HG02642 (cell line): Measurements from ENCODE around the gene GLB1L3.
A peak's percentile ranks its signal among the peaks of the same experiment; 100 is the strongest.
"Not testable (repeated sequence)": the region's sequence is repeated elsewhere in the genome, so short reads cannot be mapped to it uniquely, and the experiment has no call there.

Experiments used
- ATAC-seq: cut with Tn5 transposase; IDR thresholded peaks from one replicate; pipeline ENCODE4 v1.9.1; 2021; ENCODE audit warnings: mild to moderate bottlenecking; ENCODE audit not compliant: unreplicated experiment, poor library complexity

The GLB1L3 gene

GRCh38 chr11:134250246-134250645, 25.9 kb upstream of the GLB1L3 start:
- ATAC-seq = no peak

DNA sequence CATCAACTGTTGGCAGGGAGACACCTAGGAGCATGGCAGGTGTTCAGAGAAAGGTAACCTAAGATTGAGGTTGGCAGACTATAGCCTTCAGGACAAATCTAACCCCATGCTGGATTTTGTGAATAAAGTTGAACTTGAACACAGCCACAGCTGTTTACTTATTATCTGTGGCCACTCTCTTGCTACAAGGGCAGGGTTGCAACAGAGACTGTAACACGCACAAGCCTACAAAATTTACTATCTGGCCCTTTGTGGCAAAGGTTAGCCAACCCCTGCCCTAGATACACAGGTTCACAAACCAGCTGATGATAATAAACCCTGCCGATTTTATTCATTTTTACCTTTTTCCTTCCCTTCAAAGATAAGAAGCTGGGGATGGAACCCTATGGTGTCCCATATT, 25.5 kb upstream of the GLB1L3 start:
- ATAC-seq = no peak

DNA sequence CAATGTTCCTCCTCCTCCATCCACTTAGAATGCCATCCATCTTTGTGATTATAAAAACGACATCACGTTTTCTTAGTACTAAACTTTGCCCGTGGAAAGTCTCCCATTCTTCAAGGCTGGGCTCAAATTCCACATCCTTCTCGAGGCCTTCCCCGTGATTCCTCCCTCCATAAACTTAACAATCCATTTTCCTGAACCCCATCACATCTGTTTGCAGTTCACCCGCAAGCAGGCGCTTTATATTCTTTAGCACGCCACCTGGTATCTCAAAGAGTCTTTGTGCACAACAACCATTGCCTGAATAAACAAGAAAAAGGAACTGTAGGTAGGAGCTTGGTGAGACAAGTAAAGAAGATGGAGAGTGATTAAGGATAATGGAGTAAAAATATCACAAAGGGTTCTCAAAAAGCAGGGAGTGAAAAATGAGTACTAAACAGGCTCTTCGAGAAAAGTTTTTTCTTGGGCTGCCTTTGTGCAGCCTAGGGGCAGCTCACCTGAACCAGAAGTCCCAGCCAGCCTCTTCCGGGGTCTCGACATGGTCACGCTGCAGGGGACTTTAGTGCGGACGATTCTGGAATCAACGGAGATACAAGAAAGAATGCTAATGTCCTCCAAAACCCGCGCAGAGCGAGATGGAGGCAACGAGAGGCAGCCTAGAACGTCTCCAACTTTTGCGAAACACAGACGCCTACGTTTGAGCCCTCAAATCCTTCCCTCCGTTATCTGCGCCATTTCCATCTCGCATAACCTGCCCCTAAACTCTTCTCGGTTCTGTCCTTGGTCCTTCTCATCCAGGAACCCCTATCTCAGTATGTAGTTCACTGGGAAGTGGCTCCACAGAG, 23.6 kb upstream of the GLB1L3 start:
- peak; percentile 30 for ATAC-seq

DNA sequence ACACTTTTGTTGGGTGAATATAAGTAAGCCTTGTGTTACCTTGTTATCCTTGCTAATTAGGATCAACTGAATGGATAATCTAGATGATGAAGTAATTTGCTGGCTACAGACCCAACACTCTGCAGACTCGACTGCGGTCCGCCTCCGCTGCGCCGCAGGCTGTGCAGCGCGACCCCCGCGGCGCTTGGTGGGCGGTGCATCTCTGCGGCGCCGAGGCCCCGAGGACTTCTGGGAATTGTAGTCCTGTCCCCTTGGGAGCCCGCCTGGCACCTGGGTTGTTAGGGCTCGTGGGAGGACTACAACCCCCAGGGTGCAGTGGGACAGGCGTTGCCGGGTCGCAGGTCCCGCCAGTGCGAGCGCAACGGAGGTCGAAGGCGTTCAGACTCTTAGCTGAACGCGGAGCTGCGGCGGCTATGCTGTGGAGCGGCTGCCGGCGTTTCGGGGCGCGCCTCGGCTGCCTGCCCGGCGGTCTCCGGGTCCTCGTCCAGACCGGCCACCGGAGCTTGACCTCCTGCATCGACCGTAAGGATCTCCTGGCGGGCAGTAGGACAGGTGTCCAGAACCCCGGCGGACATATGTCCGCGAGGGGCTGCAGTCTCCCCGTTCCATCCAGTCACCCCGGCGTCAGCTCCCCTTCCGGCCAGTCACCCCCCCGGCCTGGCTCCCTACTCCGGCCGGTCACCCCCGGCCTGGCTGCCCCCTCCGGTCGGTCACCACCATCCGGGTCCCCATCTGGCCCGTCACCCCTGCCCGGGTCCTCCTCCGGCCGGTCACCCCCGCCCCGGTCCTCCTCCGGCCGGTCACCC, 22.8 kb upstream of the GLB1L3 start, which contains the start of the genes ACAD8 and THYN1:
ACAD8 (plus strand) TSS at position 381 of the 806 bp plus-strand sequence; CDS start at position 414, 33 bp downstream.
THYN1 (minus strand) TSS at position 165 of the 806 bp plus-strand sequence. CDS start 470 bp downstream, outside the sequence.
- ATAC-seq = peak; percentile 99

DNA sequence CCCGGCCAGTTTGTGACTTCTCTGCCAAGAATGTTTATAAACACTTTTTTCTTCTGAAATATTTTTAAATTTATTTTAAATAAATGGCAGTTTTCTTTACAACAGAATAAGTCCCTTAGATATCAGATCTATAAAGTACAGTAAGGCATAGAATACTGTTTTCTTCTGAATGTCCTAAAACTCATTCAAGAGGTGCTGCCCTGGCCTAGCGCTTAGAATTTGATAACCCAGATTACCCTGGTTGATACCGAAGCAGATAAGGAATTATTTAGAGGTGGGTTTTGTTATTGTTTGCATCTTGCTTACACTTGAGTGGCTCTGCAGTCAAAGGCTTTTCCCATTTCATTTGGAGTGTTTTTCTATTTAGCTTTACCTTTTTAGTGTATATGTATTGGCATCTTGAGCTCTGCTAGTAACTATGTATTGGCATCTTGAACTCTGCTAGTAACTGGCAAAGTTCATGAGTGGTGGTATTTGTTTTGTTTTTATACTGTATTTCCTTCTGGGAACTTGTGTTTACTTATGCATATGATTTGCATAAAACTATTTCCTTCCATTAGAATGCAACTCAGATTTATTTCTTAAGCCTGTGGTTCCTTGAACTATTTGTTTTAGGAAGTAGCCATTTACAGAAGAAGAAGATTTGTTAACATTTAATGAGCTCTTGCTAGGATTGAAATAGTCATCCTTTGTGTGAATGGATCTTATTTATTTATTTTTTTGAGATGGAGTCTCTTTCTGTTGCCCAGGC, 21.6 kb upstream of the GLB1L3 start:
- no peak for ATAC-seq

DNA sequence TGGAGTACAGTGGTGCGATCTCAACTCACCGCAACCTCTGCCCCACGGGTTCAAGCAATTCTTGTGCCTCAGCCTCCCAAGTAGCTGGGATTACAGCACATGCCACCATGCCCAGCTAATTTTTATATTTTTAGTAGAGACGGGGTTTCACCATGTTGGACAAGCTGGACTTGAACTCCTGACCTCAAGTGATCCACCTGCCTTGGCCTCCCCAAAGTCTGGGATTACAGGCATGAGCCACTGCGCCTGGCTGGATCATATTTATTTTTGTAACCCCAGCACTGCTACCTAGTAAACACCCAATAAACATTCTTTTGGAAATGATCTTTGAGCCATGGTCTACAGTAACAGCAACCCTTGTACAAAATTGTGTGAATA, 21.0 kb upstream of the GLB1L3 start:
- ATAC-seq = not testable (repeated sequence)

DNA sequence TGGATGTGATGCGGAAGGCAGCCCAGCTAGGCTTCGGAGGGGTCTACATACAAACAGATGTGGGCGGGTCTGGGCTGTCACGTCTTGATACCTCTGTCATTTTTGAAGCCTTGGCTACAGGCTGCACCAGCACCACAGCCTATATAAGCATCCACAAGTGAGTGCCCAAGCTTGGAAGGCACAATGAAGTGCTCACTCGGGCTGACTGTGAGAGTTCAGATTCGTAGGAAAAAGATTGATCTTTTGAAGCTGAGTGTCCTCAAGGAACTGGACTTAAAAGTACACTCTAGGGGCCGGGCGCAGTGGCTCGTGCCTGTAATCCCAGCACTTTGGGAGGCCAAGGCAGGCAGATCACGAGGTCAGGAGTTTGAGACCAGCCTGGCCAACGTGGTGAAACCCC, 19.1 kb upstream of the GLB1L3 start:
- no peak for ATAC-seq

- ATAC-seq = no peak
Measured at GRCh38 chr11:134258577-134258976, 17.6 kb upstream of the GLB1L3 start.

GRCh38 chr11:134260503-134260902, 15.7 kb upstream of the GLB1L3 start:
- no peak for ATAC-seq

- no peak for ATAC-seq
Measured at GRCh38 chr11:134260983-134261382, 15.2 kb upstream of the GLB1L3 start.

- no peak for ATAC-seq
Measured at GRCh38 chr11:134261626-134262488, 14.3 kb upstream of the GLB1L3 start.

DNA sequence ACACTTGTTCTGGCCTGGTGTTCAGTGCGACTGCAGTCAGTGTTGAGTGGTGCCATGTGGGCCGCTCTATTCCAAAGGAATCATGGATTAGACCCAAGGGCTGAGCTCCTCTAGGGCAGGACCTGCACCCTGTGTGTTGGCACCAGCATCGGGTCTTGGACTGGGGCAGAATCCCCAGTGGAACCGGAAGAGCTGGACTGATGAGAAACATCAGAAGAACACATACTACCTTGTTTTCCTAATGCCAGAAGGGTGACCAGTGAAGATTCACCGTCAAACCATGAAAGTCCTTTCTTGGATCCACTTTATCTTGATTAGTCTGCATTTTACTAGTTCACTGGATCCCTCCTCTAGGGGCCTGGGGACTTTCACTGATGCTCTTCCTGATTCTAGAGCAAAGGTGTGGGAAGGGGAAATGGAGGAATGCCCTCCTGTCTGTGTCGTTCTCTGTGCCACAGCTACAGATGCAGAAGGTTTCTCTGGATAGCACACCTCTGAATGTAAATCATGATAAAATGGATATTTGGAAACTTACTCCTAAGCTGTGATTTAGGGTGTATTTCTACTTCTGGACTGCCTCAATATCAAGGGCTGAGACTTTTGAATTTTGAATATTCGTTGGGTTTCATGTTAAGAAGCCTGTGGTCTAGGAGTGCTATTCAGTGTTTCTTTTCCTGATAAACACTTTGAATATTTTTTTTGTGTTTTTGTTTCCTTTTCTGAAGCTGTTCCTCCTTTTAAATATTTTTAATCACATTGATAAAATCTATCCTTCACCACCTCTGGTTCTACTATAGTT, 11.0 kb upstream of the GLB1L3 start:
- no peak for ATAC-seq

GRCh38 chr11:134266440-134266839, 9.7 kb upstream of the GLB1L3 start:
- no peak for ATAC-seq

DNA sequence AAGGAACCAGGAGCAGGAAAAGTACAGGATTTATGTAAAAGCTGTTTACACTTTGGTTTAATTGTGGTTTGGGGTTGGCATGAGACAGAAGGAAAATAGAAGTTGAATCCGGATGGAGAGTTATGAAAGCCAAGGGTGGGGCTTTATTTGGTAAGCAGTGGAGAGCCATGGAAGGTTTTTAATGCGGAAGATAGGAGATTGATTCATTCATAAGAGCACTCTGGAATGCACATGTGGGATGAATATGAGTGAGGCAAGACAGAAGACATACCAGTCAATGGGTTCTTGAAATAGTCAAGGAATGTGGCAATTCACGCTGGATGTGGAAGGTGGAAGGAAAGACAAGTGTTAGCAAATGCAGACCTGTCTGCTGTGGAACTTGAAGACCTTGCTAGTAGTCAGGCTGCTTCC, 9.3 kb upstream of the GLB1L3 start:
- ATAC-seq = no peak

DNA sequence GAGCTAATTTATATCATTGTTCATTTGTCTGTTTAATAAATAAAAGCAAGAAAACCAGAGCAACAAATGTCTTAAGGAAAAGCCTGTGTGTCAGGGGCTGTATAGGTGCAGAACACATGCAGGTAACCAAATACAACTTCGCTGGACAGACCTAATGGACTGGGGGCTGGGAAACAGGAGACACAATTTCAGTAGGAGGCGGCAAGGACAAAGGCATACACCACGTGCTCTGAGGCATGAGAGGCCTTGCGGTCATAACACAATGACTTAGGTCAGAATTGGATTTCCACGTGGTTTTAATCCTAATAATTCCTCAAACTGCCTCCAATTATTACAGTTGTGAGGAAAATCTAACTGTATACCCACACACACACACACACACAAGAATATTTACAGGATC, 8.7 kb upstream of the GLB1L3 start:
- ATAC-seq = no peak

DNA sequence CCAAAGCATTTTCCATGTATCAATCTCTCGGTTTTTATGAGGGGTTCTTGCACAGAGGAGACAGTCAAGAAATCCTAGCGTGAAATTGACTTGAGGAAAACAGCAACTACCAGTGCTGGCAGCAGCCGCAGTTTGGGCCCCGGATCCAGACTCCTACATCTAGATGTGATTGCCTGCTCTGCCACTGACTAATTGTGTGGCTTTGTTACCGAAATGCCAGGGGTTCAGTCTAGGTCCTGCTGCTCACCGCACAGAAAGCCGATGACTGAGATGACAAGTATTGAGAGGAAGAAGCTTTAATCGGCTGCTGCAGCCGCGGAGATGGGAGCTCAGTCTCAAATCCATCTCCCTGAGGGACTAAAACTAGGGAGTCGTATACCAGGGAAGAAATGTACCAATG, 8.2 kb upstream of the GLB1L3 start:
- ATAC-seq = no peak

- no peak for ATAC-seq
Measured at GRCh38 chr11:134270250-134270714, 5.9 kb upstream of the GLB1L3 start.

DNA sequence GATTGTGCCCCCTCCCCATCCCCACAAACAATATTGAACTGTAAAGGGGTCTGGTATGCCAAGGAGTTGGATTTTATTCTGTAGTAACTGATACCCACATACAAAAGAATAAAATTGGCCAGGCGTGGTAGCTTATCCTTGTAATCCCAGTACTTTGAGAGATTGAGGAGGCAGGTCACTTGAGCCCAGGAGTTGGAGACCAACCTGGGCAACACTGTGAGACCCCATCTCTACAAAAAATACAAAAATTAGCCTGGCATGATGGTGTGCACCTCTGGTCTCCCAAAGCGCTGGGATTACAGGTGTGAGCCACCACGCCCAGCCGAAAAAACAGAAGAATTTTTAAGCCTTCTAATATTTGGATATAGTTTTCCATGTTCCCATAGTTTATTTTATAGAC, 4.2 kb upstream of the GLB1L3 start:
- ATAC-seq = no peak
